HG03108 (cell line): Measurements from ENCODE around the gene TGM5.

Experiments
- ATAC-seq: cut with Tn5 transposase; IDR thresholded peaks from one replicate; pipeline ENCODE4 v1.9.1; 2021; ENCODE audit warnings: moderate library complexity; ENCODE audit not compliant: unreplicated experiment

Gene TGM5

DNA sequence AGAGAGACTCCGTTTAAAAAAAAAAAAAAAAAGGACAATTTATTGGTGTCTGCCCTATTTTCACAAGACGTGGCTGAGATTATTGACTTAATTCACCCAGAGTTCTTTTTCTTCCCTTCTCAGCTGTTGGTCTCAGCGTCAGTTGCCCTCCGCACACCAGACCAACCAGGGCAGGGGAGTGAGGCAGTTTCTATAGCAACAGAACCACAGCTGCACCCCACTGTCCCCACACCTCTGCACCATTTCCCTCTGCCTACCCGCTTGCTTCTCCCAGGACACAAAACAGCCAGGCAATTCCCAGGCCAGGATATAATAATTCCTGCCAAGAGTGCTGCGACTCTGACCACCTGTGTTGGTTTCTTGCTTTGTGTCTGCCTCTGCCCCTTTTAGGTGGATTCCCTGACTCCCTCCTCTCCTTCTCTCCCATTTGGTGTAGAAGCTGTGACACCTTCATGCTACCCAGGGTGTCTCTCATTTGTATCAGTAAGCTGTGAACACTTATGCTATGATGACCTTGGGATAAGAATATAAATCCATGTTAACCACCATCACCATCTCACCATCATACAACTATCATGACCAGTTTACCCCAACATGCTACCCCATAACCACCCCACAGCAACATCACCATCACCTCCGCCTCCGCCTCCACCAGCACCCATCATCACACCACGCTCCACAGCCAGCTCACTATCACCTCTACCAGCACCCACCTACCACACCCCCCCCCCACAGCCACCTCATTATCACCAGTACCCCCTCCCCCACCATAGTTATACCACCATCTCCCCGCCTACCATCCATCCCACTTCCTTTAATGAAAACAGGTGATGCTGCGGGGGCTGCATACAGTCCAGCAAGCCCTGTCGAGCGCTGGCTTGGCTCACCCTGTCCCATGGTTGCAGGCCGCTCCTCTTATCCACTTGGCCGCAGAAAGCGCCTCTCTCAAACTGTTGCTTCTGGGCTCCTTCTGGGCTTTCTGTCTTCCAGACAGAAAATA, 46.5 kb downstream of the TGM5 start:
- ATAC-seq, result no peak

DNA sequence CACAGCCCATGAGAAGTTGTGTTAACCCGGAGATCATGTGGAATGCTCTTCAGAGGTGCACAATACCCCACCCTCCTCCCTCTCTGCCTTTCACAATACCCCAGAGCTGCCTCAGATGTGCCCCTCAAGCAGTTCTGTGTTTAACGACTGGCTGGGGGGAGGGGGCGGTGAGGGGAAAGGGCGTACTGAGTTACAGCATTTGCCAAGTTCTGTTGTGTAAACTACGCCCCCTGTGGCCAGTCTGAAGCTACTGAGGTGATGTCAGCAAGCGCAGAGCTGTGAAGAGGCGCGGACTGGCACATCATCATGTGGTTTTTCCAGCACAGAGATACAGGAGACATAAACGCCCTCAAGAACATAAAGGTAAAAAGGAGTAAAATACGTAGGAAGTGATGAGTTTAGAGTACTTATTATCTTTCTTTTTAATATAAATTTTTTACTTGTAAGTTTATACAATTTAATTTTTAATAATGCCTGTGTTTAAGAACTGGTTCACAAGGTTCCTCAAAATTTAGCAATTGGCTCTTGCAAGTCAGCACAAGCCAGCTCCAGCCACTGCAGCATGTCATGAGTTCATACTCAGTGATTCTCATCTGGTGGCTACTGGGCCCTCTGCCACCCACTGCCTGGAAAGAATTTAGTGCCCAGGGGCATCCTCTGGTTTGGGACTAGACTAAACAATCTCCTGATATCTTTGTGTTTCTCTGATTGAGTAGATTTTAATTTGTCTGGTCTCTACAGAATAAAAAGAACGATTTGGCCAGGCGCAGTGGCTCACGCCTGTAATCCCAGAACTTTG, 47.6 kb downstream of the TGM5 start:
- no peak for ATAC-seq

DNA sequence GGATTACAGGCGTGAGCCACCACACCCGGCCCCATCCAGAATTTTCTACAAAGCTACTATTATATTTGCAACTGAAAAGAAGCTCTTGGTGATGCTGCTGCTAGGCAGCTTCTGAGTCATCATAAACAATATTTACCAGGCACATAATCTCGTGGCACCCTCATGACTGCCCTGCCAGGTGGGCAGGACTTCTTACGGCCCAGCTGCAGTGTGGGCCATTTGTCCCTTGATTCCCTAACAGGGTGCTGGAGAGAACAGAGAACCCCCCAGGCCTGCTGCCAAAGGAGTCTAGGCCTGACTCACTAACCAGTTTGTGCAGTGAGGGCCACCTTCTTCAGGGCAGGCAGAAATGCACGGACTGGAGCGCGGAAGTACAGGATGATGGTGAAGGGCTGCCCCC, 50.8 kb downstream of the TGM5 start:
- no peak for ATAC-seq

DNA sequence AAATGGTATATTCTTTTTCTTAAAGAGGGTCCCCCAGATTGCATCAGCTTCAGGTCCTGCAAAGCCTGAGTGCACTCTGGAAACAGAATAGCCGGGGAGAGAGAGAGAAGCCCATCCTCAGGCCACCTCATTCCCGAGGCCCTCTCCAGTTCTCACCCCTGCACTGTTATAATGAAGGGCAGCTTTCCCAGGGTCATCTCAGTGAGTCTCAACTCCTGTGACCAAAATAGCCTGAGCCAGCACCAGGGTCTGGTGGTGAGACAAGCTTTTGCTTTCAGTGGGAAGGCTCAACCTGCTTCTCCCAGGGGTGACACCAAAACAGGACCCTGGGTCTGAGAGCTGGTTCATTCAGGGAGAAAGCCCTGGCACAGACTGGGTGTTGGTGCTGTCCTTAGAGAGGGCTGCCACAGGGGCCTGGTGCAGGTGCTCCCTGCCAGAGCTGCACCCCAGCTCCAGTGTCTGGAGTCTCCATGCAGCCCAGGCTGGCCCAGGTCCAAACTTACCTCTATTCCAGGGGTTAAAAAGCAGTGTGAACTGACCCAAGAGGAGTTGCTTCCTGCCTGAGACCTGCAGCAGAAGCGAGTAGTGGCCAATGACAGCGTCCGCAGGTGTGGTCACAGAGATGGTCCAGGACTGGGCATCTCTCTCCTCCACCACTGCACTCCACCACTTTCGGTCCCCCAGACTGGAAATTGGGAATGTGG, 52.0 kb downstream of the TGM5 start:
- ATAC-seq, result no peak

DNA sequence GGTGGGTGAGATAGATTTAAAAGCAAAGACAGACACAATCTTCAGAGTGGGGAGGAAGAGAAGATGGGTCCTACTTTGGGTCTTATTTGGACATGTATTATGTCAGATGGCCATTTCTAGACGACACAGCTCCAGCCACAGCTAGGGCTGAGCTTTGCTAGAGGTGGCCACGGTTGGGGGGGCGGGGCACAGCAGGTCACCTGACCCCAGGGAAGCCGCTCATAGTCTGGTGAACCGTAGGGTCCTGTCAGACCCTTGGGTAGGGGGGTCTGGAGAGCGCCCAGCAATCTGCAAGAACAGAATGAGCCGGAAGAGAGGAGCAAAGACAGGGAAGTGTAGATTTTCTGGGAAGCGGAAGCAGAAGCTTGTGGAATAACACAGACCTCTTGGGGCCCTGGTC, 52.6 kb downstream of the TGM5 start:
- no peak for ATAC-seq

DNA sequence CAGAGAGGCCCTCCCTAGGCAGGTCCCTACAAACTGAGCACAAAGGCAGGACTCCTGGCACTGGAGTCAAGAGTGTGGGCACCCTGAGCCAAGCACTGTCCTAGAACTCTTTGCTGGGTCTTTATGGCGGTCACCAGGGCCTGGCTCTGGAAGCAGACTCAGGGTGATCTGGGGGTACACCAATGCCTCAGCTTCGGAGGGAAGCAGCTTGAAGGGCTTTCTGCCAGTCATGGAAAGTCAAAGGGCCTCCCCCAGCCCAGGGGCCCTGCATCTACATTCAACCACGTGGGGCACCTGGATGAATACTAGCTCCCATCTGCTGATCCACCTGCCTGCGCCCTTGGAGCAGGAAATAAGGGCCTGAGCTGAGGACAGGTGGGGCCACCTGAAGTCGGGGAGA, 53.3 kb downstream of the TGM5 start:
- no peak for ATAC-seq

DNA sequence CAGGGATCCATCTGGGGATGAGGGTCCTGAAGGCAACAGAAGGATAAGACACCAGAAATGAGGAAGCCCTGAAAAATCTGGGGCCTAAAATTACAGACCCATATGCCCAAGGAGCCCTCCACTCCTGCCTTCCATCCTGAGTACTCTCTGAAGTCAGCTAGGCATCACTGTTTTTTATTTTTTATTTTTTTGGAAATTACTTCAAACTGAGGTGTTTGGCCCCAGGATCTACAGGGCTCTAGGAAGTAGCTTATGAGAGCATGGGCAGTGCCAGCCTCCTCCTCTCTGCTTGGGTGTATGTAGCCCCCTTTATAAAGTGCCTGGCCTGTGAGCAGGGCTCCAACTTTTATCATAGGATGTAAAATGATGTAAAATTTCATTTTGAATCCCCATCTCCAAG, 53.8 kb downstream of the TGM5 start:
- ATAC-seq, result no peak

DNA sequence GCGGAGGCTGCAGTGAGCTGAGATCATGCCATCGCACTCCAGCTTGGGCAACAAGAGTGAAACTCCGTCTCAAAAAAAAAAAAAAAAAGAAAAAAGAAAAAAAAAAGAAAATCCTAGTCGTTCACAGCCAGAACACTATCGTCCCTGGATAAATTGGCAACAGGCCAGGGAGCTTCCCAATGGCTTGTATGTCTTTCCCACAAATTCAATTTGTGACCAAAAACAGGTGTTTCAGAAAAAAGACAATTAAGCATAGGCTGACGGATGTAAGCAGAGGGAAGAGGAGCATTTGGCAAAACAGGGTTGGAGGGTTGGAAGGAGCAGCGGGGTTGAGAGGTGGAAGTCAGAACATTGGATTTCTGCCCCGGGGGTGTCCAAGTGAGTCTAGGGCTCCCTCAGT, 54.4 kb downstream of the TGM5 start:
- ATAC-seq, result no peak

DNA sequence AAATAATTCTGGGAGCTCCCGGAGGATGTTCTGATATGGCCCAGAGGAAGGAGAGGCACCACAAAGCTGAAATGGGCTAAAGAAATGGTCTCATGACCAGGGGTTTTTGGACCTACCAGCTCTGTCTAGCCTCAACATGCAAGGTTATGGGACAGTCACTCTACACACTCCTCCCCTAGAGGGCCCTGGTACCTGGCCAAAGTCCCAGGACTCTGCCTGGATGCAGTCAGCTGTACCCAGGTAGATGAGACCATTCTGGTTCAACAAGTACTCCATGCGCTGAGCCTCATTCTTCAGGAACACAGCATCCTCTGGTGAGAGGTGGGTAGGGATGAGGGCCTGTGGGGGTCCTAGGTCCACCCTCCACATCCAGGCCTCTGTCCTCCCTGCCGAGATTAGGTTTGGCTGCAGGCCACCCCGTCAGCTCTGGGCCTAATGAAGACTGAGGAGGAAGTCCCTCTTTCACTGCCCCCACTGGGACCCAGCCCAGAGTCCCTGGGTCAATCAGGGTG, 55.4 kb downstream of the TGM5 start:
- ATAC-seq, result no peak

DNA sequence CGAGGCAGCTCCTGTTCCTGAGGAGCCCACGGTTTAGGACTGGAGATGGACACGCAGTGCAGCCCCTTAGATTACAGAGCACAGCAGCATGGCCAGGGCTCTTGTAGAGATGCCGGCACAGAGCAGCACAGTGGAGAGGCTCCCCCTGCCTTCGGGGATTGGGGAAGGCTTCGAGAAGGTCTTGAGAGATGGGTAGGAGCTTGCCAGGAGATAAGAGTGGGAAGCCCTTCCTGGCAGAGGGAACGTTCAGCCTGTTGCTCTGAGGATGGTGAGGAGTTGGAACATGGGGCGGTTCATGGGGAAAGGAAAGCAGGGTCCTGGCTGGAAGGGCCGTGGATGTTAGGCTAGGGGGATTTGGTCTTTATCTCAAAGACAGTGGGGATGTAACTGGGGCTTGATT, 55.9 kb downstream of the TGM5 start:
- ATAC-seq, result no peak

DNA sequence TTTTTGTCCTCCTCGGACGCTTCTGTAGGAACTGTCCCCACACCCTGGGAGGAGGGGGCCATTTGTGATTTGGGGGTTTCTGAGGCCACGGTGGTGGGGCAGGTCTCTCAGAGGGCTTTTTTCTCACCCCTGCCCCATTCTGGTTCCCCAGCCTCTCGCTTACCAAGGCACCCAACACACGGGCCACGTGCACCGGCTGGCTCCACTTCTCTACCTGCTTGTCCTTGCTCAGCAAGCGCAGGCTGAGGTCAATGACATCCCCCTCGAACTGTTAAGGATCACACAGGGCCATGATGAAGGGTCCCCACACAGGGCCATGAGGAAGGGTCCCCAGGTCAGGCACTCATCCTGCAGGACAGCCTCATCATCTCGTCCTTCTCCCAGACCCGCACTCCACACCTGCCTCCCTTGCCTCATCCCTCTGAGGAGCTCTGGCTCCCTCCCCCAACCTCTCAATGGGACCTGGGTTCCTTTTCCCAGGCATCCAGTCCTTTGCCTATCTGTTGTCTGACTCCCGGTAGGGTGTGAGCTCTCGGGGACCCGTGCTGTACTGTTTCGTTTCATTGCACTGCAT, 56.5 kb downstream of the TGM5 start:
- ATAC-seq, result no peak

DNA sequence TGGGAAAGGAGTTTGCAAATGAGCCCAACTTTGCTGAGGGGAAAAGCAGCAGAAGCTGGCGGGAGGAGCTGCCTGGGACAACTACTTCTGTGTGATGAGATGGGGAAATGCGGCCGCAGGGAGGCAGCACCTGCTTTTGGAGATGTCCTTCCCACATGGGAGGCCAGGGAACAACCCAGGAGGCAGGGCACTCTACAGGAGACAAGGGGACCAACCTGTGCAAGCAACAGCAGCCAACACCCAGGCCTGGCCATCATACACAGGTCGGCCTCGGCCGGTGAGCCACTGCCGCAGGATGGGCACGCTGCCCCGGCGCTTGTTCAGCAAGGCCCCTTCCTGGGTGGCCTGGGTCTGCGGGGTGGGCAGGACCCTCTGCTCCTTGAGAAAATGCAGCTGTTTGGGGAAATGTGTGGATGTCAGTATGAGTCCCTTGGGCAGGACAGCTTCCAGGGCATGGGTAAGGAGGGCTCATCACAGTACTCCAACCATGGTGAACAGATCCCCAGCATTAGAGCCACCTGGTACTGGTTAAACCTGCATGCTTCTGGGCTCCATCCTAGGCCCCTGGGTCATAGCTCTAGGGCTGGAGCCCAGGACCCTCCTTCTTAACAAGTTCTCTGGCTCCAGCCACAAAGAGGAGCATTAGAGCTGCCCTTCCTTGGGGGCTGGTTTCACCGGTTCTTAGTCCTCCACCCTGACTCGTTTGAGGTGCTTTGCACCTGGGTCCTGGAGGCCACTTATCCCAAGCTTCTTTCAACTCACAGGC, 57.5 kb downstream of the TGM5 start:
- ATAC-seq, result no peak

DNA sequence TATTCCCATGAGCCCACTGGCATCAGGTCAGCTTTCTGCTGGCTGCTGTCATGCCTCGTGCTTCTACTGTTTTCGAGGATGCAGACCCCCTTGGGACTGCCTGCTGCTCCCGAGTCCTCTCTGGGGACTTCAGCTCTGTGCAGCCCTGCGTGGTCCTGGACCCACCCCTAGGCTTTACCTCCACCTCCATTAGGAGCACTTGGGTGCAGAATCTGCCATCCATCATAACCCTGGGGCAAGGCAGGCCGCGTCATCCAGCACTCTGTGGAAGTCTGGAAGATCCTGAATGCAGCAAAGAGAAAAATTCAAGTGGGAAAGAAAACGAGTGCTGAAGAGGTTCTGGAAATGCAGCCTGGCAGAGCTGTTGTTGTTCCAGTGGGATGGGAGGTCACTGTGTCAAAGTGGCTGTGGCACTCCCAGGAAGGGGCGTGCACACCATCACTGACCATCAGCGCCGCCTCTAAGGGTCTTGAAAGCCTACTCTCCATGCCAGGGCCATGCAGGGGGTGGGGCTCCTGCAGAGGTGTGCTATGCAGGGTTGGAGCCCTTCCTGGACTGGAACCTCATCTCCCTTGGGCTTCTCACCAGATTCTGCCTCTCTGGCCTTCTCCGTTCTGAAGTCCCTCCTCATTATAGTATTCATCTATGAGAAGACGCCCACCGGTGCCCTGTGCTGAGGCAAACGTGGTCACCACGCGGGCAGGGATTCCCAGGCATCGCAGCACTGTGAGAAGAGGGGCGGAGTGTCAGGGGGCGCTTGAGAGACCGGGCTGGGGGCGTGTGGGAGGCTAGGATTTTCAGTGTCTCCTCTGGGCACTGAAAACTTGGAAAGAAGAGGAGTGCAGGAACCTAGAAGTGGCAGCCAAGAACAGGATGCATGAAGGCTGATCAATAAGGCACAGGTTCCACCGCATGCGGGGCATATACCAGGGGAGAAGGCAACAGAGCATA, 58.4 kb downstream of the TGM5 start:
- ATAC-seq, result no peak

DNA sequence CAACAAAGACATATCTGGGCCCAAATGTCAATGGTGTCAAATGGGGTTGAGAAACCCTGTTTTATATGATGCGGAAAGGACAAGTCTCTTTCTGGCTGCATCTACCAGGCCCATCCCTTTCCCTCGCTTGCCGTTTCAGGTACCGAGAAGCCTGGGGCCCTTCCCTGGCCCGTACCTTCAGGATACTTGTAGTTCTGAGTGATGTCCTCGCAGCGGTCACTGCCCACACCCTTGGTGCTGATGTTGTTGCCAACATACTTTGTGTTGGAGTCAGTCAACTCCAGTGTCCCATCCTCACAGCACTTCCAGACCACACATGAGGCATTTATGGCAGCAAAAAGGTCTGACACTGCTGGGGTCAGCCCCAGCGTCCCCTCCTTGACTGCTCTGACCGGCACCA, 59.7 kb downstream of the TGM5 start:
- no peak for ATAC-seq

DNA sequence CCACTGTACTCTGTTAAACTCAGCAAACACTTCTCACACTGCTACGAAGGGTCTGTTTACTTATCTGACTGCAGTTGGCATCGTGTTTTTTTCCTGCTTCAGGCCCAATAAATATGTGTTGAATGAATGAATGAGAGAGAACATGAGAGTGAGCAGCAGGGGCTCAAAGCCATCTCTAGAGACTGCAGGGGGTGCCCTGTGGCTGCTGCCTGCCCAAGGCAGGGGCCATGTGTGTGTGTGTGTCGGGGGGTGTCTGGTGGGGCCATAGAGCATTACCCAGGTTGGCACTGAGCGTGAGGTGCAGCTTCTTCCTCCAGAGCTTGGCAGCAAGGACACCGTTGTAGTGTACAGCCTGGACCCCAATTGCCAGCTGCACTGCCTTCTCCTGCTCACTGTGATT, 60.7 kb downstream of the TGM5 start:
- no peak for ATAC-seq

DNA sequence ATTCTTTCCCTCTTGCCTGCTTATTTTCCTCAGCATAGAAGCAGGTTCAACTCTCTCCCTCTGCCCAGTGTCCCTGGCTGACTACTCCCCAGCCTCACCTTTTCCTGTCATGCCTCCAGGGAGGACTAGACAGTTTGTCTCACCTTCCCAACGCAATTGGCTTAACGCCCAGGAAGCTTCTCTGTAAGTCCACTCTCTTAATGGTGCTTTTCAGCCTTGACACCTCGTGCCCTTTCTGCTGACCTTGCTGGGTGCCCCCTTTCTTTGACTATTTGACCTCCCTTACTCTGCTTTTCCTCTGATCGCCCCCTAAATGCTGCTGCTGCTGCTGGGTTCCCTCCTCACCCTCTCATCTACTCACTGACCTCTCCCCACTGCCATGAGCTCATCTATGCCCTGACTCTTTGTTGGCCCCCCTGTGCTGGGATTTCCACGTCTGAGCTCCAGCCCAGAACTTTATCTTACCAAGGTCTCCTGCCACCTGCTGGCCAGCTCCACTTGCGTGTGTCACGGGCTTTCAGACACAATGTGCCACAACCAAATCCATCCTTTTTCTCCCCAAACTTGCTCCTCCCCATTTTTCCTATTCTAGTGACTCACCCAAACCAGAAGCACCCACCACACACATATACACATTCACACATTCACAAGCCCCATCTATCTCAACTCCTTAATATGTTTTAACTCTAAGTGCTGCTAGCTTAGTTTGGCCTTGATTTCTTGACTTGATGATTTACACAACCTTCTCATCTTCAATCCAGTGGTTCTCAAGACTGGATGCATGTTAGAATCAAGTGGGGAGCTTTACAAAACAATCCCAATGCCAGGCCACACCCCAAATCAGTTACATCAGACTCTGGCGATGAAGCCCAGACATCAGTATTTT, 62.5 kb downstream of the TGM5 start:
- no peak for ATAC-seq

DNA sequence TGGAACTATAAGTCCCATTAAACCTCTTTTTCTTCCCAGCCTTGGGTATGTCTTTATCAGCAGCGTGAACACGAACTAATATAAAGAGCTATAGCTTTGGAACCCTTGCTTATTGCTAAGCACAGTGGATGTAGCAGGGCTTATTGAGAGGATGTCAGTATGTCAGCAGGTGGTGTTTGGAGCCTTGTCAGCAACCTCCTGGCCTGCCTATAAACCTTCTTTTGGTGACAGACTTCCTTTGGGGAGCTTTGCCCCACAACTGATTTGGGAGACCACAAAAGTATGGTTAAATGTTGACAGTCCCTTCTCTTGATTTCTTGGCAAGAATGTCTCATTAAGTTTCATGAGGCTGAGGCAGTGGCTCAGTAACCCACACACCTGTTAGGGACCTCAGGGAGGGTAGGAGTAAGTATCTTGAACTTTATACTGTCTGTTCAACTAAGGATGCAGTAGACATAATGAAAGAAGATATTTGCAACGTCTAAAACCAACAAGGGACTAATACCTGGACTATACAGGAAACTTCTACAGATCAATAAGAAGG, 66.7 kb downstream of the TGM5 start:
- no peak for ATAC-seq

DNA sequence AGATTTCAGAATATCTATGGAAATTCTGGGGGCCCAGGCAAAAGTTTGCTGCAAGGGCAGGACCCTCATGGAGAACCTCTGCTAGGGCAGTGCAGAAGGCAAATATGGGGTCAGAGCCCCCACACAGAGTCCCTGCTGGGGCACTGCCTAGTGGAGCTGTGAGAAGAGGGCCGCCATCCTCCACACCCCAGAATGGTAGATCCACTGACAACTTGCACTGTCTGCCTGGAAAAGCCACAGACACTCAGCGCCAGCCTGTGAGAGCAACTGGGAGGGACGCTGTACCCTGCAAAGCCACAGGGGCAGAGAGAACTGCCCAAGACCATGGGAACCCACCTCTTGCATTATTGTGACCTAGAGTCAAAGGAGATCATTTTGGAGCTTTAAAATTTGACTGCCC, 67.7 kb downstream of the TGM5 start:
- no peak for ATAC-seq
